Fibroblast of skin of right biceps (primary cell): ENCODE results near the gene MCM8.

ENCODE experiments used
- DNase-seq: peaks from one replicate; pipeline ENCODE4 v3.0.0-alpha.2; 2013

MCM8 gene

DNA sequence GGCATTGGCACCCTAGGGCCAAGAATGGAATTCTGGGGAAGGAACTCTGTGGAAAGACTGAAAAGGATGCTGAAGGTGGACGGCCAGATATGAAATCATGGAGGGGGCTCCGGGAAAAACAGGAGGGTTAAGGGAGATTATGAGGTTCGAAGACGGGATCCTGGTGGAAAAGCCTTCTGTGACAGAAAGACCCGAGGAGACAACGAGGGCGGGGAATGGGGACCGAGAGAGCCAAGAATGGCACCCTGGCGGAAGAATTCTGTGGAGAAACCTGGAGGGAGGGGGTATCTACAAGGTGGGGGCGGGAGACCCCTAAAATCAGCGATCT is 545 bp upstream of the MCM8 start:
- DNase-seq: no peak

DNA sequence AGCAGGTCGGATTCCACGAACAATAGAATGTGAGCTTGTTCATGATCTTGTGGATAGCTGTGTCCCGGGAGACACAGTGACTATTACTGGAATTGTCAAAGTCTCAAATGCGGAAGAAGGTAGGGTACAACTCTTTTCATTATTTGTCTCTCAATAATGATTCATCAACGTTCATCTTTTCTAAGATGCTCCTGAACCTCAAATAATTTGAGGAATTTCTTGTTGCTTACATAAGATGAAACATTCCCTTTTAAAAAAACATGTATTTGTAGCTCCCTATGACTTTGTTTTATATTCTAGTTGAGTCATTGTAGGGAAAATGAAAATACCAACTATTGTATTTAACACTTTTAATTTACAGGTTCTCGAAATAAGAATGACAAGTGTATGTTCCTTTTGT is 17.0 kb downstream of the MCM8 start:
- DNase-seq: no peak

DNA sequence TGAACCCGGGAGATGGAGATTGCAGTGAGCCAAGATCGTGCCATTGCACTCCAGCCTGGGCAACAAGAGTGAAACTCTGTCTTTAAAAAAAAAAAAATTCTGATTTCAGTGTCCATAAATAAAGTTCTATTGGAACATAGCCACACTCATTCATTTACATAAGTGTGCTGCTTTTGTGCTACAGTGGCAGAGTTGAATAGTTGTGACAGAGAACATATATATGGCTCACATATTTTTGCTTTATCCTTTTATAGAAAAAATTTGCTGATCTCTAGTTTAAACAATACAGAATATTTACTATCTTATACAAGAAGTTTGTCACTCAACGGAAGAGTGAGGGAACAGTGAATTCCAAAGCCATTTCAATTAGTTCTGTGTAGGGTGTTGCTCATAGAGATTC is 18.0 kb downstream of the MCM8 start:
- no peak for DNase-seq

DNA sequence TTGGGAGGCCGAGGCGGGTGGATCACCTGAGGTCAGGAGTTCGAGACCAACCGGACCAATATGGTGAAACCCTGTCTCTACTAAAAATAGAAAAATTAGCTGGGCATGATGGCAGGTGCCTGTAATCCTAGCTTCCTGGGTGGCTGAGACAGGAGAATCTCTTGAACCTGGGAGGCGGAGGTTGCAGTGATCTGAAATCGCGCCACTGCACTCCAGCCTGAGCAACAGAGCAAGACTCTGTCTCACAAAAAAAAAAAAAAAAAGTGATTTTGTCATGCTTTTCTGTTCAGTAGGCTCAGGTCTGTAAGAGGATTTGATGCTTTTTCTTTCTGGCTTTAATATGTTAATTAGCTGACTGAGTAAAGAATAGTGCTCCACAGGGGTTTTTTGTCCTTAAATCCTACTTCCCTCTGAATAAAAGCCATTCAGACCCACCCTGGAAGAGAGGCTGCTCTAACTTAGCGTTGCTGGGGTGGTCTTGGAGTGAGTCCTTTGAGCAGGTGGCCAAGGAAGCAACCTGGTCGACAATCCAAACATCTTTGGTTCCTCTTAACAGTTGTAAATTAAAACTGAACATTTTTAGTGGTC is 19.0 kb downstream of the MCM8 start:
- DNase-seq: no peak

DNA sequence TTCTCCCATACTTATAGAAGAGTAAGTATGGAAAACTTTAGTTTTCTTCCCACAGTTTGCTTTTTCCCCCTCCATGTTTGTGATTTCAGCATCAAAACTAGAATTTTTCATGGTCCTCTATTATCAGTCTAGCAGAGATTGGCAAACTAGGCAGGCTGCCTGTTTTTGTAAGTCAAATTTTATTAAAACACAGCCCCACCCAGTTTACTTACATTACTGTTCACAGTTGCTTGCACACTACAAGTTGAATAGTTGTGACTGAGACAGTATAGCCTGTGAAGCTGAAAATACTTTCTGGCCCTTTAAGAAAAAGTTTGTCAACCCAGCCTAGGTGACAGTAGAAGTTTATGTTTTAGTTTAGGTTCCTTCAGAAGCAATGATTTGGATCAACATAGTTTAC is 19.5 kb downstream of the MCM8 start:
- DNase-seq: no peak

DNA sequence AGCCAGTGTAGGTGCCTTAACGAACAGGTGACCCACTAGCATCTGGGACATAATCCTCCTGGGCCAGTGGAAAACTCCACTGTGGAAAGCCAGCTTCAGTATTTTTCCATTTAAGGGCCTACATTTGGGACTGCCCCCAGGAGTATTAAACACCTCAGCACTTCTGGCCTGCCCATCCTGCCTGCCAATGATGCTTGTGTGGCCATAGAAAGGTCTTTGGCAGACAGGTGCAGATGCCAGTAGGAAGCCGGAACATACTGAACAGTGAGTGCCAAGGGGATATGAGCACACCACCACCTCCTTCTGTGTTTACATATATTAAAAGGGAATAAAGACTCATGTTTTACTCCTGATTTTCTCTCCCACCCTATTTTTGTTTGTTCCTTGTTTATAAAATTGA is 19.9 kb downstream of the MCM8 start:
- DNase-seq: no peak

DNA sequence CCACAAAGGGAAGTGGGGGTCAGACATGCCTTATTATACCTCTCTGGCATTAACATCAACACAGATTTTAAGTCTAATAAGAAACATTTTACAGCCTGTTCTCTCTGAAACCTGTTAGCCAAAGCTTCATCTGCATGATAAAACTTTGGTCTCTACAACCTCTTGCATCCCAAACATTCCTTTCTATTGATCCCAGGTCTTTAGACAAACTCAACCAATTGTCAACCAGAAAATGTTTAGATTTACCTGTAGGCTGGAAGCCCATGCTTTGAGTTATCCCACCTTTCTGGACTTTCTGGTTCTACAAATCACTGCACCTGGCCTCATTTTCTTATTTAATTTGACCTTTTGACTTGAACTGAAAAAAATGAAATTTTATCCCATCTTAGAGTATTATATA is 20.8 kb downstream of the MCM8 start:
- no peak for DNase-seq

DNA sequence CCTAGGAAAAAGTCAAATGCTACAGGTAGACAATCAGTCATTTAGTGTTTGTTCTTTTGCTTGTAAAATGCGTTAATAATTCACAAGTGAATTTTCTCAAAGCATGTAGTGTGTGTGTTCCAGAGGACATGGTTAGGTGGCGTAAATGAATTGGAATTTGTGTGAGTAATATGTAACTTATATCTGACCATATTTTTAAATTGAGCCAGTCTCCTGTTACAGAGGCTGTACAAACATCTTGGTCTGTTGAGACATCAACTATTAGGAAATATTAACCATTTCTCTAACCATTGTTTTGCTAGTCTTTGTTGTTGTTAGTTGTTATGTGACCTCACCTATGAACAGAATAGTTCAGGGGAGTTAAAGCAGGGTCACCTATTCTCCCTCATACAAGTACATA is 22.7 kb downstream of the MCM8 start:
- peak; percentile 22 for DNase-seq

DNA sequence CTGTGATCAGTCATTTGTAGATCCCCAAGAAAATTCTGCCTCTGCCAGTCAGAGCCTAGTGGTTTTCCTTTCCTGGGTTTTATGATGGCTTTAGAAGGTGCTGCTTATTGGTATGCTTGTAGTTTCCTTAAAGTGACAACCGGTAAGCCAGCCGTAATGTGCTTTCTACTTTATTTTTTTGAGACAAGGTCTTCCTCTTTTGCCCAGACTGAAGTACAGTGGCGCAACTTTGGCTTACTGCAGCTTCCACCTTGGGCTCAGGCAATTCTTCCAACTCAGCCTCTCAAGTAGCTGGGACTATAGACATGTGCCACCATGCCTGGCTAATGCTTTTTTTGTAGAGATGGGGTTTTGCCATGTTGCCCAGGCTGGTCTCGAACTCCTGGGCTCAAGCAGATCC is 23.5 kb downstream of the MCM8 start:
- no peak for DNase-seq

DNA sequence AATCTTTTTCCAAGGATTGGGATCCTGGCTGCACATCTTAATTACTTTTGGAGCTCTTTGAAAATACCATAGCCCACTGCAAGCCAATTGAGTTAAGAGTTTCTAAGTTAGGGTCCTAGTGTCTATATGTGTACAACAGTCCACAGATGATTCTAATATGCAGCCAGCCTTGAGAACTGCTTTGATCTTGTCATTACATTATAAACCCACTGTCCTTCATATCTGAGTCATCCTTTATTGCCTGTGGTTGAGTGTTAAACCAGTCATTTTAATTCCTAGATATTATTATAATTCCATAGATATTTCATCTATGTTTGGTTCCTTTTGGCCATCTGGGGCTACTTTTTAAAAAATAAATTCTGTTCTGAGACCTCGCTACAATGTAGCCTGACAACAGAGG is 24.1 kb downstream of the MCM8 start:
- DNase-seq: no peak

DNA sequence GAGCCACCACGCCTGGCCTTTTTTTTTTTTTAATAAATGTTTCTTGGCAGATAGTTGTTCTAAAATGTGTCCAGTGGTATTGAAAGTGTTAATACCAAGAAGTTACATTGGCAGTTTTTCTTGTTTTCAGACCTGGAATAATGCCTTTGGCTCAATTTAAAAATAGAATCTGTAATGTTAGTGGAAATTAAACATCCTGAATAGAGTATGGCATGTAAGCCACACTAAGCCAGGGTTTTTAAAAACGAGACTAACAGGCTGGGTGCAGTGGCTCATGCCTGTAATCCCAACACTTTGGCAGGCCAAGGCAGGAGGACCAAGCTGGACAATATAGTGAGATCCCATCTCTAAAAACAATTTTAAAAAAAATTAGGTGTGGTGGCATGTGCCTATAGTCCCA is 25.3 kb downstream of the MCM8 start:
- DNase-seq: no peak

DNA sequence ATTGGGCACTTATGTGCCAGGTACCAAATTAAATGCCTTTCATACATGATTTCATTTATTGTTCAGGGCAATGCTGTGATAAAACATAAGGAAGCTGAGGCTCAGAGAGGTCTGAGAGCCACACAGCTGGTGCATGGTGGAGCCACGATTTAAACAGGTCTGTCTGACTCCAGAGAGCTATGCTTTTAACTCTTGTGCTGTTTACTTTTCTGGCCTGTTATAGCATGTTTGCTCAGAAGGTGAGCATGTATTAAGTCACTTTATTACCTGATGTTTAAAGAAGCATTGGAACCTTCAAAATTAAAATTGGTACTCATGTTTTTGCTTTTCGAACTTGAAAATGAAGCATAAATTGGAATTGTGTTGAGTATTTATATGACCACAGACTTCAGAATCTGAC is 26.8 kb downstream of the MCM8 start:
- no peak for DNase-seq

DNA sequence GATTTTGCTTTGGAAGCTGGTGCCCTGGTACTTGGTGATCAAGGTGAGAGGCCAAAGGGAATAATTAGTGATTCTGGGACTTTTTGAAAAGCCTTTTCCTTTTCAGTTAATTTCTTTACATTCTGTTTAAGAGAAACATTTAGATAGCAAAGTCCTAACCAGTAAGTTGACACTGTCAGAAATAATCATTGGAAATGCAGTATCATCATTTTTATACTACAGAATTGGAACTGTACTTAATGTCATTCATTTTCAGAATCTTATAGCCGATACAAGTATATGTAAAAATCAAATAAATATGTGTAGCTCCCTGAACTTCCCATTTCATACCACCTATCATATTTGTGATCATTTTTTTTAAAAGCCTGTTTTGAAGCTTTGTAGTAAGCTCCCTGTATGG is 27.5 kb downstream of the MCM8 start:
- DNase-seq: no peak

DNA sequence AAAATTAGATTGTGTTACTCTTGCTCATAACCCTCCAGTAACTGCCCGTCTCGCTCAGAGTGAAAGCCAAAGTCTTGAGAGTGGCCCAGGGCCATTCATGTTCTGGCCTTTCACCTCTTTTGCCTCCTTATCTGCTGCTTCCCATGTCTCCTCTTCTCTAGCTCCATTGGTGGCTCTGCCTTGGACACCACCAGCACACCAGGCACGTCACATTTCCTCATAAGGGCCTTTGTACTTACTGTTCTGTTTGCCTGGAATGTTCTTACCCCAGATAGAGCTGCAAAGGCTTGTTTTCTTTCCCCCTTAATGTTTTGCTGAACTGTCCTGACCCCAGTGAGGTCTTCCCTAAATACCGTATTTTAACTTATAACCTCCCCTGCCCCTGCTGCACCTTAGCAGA is 29.3 kb downstream of the MCM8 start:
- no peak for DNase-seq

DNA sequence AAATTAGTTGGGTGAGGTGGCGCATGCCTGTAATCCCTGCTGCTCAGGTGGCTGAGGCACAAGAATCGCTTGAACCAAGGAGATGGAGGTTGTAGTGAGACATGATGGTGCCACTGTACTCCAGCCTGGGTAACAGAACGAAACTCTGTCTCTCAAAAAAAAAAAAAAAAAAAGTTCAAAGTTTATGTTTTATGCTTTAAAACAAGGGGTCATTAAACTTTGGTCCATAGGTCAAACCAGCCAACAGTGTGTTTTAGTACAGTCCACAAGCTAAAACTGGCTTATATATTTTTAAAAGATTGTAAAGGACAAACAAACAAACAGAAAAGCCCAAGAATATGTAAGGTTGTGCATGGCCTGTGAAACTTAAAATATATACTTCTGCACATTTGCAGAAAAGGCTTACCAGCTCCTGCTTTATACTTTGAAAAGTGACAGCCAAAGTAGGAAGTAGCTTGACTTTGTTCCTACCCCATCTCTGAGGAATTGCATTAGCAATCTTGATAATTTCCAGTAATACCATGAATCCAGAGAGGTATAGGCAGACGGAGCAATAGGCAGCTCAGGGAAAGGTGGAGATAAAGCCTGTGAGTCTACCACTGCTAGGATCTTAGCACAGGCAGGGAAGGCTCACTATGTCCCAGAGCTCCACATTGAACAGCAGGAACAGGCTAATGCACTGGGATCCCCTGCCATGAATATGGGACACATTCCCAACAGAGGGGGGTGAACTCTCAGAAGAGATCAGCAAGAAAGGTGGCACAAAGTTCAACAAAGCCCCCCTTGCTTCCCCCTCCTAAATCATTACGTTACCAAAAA is 30.5 kb downstream of the MCM8 start:
- DNase-seq: no peak

DNA sequence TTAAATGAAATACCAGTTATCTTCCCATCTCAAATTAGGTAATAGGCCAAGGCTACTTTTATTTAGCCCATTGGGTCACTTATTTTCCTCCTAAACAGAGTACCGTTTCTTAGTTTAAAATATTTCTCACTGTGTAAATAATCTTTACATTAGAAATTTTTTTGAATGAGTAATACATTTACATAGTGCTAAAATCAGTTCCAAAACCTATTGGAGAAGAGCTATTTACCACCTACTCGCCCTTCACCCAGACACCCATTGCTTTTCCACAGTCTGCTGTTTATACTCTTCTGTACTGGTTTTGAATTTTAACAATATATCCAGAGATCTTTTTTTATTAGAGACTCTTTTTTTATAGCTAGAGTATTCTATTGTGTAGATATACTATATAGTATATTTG is 36.9 kb downstream of the MCM8 start:
- DNase-seq: no peak

DNA sequence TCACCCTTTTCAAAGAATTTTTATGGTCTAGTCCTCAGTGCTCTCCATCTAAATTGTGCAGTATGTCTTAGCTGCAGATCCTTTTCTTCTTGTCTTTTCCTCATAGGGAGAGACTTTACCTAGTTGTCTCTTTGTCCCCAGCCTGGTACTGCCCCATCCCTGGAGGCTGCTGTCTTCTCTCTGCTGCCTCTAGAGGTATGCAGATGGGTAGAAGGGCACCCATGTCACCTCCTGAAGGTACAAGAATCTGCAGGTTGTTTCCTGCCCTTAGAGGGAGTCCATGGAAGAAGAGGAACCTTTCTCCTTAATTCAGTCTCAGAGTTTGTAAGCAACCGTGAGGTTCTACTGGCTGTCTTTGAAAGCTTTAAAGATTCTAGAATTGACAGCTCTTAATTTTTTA is 39.1 kb downstream of the MCM8 start:
- no peak for DNase-seq

DNA sequence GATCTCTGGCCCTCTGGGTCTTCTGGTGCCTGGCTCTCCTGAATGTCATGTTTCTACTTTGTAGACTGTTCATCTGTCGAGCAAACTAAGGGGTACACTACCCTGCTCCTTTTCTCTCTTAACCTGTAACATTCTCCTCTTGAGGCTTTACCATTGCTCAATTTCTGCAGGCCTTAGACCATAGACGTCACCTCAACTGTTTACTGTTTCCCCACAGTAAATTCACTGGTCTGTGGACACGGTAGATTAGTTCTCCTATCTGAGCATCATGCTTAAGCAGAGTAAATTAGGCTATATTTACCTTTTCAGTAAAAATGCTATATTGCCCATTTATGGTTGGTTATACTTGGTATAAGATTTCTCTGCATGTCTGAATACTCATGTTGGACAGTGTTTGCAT is 40.5 kb downstream of the MCM8 start:
- DNase-seq: no peak

DNA sequence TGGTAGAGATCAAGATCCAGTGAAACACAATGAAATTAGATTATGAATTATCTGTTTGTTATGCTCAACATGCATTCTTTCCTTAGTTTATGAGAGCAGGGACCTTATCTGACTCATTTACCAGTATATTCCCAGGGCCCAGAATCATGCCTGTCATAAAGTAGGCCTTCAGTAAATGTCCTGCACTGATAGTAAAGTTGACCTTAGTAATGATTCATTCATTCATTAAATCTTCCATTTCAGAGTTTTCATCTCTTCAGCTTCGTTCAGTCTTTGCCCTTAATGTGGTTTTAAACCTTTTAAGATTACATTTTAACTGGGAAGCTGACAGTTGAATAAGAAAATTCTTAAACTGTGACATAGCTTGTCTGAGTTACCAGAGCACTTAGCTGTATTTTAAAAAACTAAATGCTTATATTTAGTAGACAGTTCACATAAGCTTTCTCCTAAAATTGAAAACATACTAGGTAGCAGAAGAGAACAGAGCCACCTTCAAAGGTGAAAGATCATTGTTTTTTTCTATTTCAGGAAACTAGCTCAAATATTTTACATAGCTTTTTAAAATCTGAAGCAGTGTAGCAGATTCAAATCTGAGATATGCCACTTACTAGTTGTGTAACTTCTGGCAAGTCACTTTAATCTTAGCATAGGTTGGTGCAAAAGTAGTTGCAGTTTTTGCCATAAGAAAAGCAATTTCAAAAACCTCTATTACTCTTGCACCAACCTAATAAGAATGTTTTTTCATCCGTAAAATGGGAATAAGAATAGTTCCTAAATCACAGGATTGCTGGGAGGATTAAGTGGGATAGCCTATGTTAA is 41.4 kb downstream of the MCM8 start:
- DNase-seq: peak; percentile 23

DNA sequence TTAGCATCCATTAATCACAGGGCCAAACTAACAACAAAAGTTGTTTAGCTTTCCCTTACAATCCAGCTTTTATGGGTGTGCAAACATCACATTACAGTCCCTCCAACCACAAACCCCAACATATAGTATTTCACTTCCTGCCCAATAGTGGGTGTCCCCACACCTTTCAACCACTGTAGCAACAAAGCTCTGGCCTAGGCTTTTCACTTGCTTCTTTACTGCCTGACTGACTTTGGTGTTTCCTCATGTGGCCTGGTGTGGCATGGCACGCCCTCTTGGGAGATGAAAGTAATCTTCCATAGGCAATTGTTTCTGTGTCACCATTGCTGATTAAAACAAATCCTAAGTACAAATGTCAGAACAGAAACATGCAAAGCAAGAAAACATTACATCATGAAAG is 46.3 kb downstream of the MCM8 start:
- DNase-seq: no peak

DNA sequence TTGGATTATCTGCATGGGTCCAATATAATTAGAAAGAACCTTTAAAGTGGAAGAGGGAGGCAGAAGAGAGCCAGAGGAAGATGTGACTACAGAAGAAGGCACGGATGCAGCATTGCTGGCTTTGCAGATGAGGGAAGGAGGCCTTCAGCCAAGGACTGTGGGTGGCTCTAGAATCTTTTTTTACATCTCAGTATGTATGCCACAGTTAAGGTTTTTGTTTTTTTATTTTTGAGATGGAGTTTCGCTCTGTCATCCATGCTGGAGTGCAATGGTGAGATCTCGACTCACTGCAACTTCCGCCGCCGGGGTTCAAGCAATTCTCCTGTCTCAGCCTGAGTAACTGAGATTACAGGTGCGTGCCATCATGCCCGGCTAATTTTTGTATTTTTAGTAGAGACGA is 49.3 kb downstream of the MCM8 start:
- no peak for DNase-seq

DNA sequence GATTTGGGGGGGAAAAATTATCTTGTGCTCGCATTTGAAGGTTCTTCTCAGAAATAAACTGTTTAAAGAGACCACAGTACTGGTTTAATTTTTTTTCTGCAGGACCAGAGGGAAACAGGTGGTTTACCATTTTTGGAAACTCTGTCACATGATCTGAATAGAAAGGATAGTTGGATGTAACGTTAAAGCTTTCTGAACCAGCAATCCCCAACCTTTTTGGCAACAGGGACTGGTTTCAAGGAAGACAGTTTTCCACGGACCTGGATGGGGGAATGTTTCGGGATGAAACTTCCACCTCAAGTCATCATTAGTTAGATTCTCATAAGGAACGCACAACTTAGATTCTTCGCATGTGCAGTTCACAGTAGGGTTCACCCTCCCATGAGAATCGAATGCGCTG is 50.4 kb downstream of the MCM8 start:
- no peak for DNase-seq

DNA sequence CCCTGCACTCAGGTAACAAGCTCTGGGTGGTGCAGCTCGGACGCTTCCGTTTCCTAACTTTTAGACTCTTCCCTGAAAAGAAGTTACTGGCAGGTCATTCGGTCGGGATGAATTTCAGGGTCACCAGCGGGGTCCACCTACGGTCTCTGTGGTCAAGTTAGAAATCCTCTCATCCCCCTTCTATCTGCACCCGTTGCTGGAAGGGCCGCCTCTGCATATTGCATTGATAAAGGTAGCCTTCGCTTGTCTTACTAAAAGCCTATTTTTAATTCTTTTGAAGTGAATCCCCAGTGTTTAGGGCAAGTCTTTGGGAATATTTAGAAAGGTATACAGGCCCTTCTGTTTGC is 56.1 kb downstream of the MCM8 start:
- no peak for DNase-seq

DNA sequence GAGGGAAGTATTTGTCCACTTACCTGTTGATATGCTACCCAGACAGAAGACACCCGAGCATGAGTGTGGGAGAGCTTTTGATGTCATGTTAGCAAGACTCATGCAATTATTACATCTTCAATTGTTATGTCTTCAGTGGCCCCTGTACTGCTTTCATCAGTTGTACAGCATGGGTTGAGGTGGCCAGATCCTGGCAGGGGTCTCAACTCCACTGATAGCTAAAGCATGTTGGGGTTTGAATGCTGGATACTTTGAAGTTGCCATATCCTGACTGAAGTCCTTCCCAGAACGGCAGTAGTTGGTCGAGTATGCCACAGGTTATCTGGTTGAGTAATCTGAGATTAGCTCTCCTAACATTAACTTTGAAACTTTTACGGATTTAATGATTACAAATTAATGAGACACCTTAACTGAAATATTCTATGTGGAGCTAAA is 56.7 kb downstream of the MCM8 start:
- DNase-seq: no peak
